ENCODE results near the gene GPATCH2L. TPM values are rescaled to one million over a fixed set of nuclear protein-coding genes. Genes with fewer than 3 reads are reported as not detected.

The GPATCH2L gene
- polyA plus RNA-seq, 1 donor (not counting 4 experiments of a cell fraction or from before 2014, with no cell fraction given) = 28.8 TPM

GRCh38 chr14:76203086-76204001 is 51.6 kb downstream of the GPATCH2L start:
- Histone ChIP-seq H3K79me2 (ENCODE audit: control insufficient read depth, insufficient read depth, low read length) (no peaks in the 10 kb centered on the region), H3K4me1 (ENCODE audit: control insufficient read depth, extremely low read depth, insufficient read depth, low read length) (peaks cover 27% of the 10 kb centered on the region), H3K36me3 (ENCODE audit: control insufficient read depth in 2 of 2, extremely low read depth in 1 of 2, insufficient read depth in 2 of 2, low read length in 2 of 2) (peaks cover 17 to 24% of the 10 kb centered on the region in 2 experiments), H3K9me1 (ENCODE audit: control insufficient read depth, extremely low read depth, insufficient read depth, low read length) (peaks cover 3% of the 10 kb centered on the region), H3K9me3 (ENCODE audit: control insufficient read depth, low read depth, low read length) (no peaks in the 10 kb centered on the region), H3K9ac (ENCODE audit: control insufficient read depth, extremely low read depth, insufficient read depth, low read length) (peak overlapping the region; percentile 63), H4K20me1 (ENCODE audit: control insufficient read depth, extremely low read depth, insufficient read depth, low read length) (no peaks in the 10 kb centered on the region), H2AFZ (ENCODE audit: control insufficient read depth, low read length) (peak overlapping the region; percentile 48), H3K4me2 (ENCODE audit: control insufficient read depth, extremely low read depth, insufficient read depth, low read depth, low read length) (peak overlapping the region; percentile 65), H3K4me3 (ENCODE audit: control insufficient read depth in 2 of 3, extremely low read depth in 1 of 3, insufficient read depth in 2 of 3, low read depth in 1 of 3, low read length in 3 of 3) (no peak overlapping the region), H3K27ac (ENCODE audit: control insufficient read depth, insufficient read depth, low read length) (peak overlapping the region; percentile 87), H3K27me3 (ENCODE audit: control insufficient read depth, extremely low read depth, insufficient read depth, low read length) (no peaks in the 10 kb centered on the region)
- dilution Hi-C loops (cut with MboI; ENCODE audit: extremely low pct_ligation_motif_present, low sequenced_read_pairs) = no loop called here
- no peak for TF ChIP-seq EZH2 (IDR thresholded peaks at IDR 0.05; ENCODE audit: low read length)
- FAIRE-seq (peak; percentile 46), DNase-seq (ENCODE audit: low read depth, low spot score) (peak; percentile 36)

GRCh38 chr14:76204461-76205230 is 52.9 kb downstream of the GPATCH2L start:
- Histone ChIP-seq H2AFZ (ENCODE audit: control insufficient read depth, low read length) (no peak overlapping the region), H3K4me1 (ENCODE audit: control insufficient read depth, extremely low read depth, insufficient read depth, low read length) (peaks cover 27% of the 10 kb centered on the region), H3K9ac (ENCODE audit: control insufficient read depth, extremely low read depth, insufficient read depth, low read length) (no peak overlapping the region), H3K79me2 (ENCODE audit: control insufficient read depth, insufficient read depth, low read length) (no peaks in the 10 kb centered on the region), H3K27me3 (ENCODE audit: control insufficient read depth, extremely low read depth, insufficient read depth, low read length) (no peaks in the 10 kb centered on the region), H4K20me1 (ENCODE audit: control insufficient read depth, extremely low read depth, insufficient read depth, low read length) (no peaks in the 10 kb centered on the region), H3K36me3 (ENCODE audit: control insufficient read depth in 2 of 2, extremely low read depth in 1 of 2, insufficient read depth in 2 of 2, low read length in 2 of 2) (peaks cover 12 to 21% of the 10 kb centered on the region in 2 experiments), H3K9me3 (ENCODE audit: control insufficient read depth, low read depth, low read length) (no peaks in the 10 kb centered on the region), H3K27ac (ENCODE audit: control insufficient read depth, insufficient read depth, low read length) (peak overlapping the region; percentile 87), H3K9me1 (ENCODE audit: control insufficient read depth, extremely low read depth, insufficient read depth, low read length) (peaks cover 3% of the 10 kb centered on the region), H3K4me3 (ENCODE audit: control insufficient read depth in 2 of 3, extremely low read depth in 1 of 3, insufficient read depth in 2 of 3, low read depth in 1 of 3, low read length in 3 of 3) (no peak overlapping the region), H3K4me2 (ENCODE audit: control insufficient read depth, extremely low read depth, insufficient read depth, low read depth, low read length) (no peak overlapping the region)
- dilution Hi-C loops (cut with MboI; ENCODE audit: extremely low pct_ligation_motif_present, low sequenced_read_pairs) = no loop called here
- DNase-seq (ENCODE audit: low read depth, low spot score) (no peak), FAIRE-seq (no peak)
- TF ChIP-seq EZH2 (IDR thresholded peaks at IDR 0.05; ENCODE audit: low read length) (no peak), CTCF (optimal IDR thresholded peaks at IDR 0.05 in 1 of 3, IDR thresholded peaks at IDR 0.05 in 1 of 3, conservative IDR thresholded peaks at IDR 0.05 in 1 of 3; ENCODE audit: extremely low read depth in 1 of 3, insufficient read depth in 2 of 3, low read length in 3 of 3) (no peak)
